GM12874 (cell line): ENCODE measurements around the gene RNF157.

Source experiments
- CTCF ChIP-seq: IDR thresholded peaks from 2 replicates; pipeline ENCODE4 v1.5.1; 2011; ENCODE audit warnings: low read depth, mild to moderate bottlenecking, control low read depth, low read length, moderate library complexity; ENCODE audit not compliant: insufficient read depth

Gene RNF157

DNA sequence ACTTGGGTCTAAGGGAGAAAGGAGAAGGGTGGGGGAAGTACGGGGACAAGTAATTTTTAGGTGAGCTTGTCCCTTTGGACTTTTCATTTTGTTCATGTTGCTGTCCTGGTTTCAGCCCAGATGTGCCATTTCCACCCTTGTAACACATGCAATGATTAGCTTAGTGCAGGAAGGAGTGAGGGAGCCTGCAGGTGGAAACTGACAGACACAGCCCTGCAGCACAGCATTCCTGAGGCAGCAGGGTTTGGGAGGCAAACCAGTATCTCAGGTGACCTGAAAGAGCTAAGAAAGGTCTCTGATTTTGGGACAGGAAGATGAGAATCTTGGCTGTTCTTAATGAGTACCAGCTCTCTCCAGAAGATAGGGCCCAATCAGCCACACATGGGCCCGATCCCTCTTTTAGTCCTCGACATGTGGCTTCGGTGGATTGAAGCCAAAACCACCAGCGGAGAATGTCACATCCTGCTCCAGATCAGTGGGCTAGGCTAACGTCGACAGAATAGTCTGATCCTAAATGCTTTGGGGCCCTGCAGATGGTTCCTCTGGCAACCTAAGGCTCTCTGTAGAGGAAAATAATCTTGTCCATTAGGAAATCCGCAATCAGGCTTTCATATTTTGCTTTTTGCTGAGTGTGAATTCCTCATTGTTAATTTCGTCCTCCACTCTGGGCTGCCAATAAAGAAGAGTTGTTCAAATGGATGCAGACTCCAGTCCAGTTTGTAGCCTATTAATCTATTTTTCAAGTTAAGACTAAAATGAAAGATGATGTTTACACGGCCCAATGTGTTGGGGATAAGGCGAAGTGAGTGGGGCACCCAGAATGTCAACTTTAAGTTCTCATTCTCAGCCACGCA is 3.8 kb upstream of the RNF157 start:
- no peak for TF ChIP-seq CTCF

DNA sequence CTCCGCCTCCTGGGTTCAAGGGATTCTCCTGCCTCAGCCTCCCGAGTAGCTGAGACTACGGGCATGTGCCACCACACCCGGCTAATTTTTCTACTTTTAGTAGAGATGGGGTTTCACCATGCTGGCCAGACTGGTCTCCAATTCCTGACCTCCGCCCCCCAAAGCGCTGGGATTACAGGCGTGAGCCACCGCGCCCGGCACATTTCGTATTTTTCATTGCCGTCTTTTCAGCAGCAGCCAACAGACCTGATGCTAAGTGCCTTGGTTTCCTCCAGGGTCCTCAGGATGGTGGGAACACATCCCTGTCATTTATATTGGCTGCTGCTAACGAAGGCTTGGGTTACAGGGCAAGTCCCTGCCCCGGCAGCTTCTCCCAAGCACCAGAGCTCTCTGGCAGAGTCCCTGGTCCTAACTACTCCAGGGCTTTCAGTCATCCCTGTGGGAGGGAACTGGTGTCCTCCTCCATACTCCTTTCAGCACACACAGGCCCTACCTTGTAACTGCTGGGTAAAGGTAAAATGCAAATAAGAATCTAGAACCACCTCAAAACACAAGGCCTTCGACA is 1.5 kb upstream of the RNF157 start:
- no peak for TF ChIP-seq CTCF

- no peak for TF ChIP-seq CTCF
Observed at GRCh38 chr17:76241204-76241538, 878 bp upstream of the RNF157 start.

GRCh38 chr17:76239538-76240274 is 587 bp downstream of the RNF157 start:
- TF ChIP-seq CTCF, result no peak

DNA sequence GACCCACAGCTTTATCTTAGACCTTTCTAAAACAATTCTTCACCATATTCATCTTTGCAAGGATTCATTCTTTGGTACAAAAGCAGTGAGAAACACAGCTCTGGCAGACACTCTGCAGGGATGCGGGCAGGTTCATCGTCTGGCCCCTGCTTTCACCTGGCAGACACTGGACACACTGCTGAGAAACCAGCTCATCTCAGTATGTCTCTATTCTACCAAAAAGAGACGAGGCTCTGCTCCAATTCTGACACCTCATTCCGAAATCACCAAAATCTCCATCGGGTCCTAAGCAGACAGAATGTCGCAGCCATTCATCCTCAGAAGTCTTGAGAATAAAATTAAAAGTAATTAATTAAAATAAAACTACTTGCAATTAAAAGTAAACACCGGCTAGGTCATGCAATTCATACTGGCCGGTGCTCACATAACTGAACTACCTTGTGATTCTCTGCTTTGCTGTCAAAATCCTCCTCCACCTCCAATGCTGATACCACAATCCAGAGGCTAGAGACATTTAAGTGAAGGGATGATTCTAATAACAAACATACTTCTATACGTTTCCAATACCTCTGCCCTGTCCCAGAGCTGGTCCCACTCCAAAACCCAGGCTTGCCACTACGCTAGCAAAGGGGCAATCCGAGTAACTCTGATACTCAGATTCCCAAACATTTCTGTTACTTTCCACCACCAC is 1.3 kb downstream of the RNF157 start:
- no peak for TF ChIP-seq CTCF

GRCh38 chr17:76237859-76238313 is 2.4 kb downstream of the RNF157 start:
- no peak for TF ChIP-seq CTCF

- no peak for TF ChIP-seq CTCF
Observed at GRCh38 chr17:76236603-76237002, 3.7 kb downstream of the RNF157 start.
